RWPE1 (cell line): ENCODE results near the gene GSG1L2.
A peak's percentile ranks its signal among the peaks of the same experiment; 100 is the strongest.

ENCODE experiments used
- CTCF ChIA-PET: fragments of 350-600 bp; sonication (Branson Sonifier 250); formaldehyde crosslinking; extraction: SDS; loops from one replicate; lab custom pipeline; 2021; lab: Yijun Ruan, JAX
- POLR2A ChIA-PET: fragments of 400-600 bp; formaldehyde crosslinking; extraction: SDS; loops from one replicate; lab custom pipeline; 2020; ENCODE audit warnings: antibody characterized with exemption; ENCODE audit not compliant: low non-redundant PET; lab: Yijun Ruan, JAX
- DNase-seq: peaks from one replicate; pipeline ENCODE4 v3.0.0; 2012; ENCODE audit warnings: low spot score
- H3K27ac ChIP-seq: fragments of 450-650 bp; 2 replicates; pipeline ENCODE4 v1.5.1; 2017
- CTCF ChIP-seq: fragments of 450-650 bp; conservative IDR thresholded peaks from 2 replicates; pipeline ENCODE4 v1.5.1; 2017; ENCODE audit warnings: low read depth, mild to moderate bottlenecking

The GSG1L2 gene

GRCh38 chr17:9818760-9819159 lies 3.1 kb downstream of the GSG1L2 start:
- DNase-seq: peak; percentile 29
- ChIA-PET POLR2A (no interaction called here), CTCF (no interaction called here)
- H3K27ac ChIP-seq: no peak overlapping the region
- TF ChIP-seq CTCF: no peak

GRCh38 chr17:9817086-9817485 lies 4.8 kb downstream of the GSG1L2 start:
- no peak overlapping the region for H3K27ac ChIP-seq
- ChIA-PET CTCF (interaction anchor here (0.8 to 0.9 kb wide), 2 partner anchors 87 to 303 kb away, joined by 3 to 5 read pairs; no protein-coding TSS in a partner anchor), POLR2A (no interaction called here)
- DNase-seq: peak; percentile 79
- TF ChIP-seq CTCF: no peak

- no peak overlapping the region for H3K27ac ChIP-seq
- no peak for DNase-seq
- no peak for TF ChIP-seq CTCF
- ChIA-PET CTCF (interaction anchor here (0.9 kb wide), 1 partner anchor 86 kb away, joined by 5 read pairs; no protein-coding TSS in a partner anchor), POLR2A (no interaction called here)
These were observed 5.4 kb downstream of the GSG1L2 start for GRCh38 chr17:9816472-9816871.

- no peak overlapping the region for H3K27ac ChIP-seq
- no peak for TF ChIP-seq CTCF
- no peak for DNase-seq
- ChIA-PET CTCF (interaction anchor here (0.6 kb wide), 1 partner anchor 63 kb away, joined by 4 read pairs; no protein-coding TSS in a partner anchor), POLR2A (no interaction called here)
These were observed 7.4 kb downstream of the GSG1L2 start for GRCh38 chr17:9814337-9814945.

GRCh38 chr17:9813166-9813565 lies 8.7 kb downstream of the GSG1L2 start:
- ChIA-PET POLR2A (no interaction called here), CTCF (no interaction called here)
- no peak overlapping the region for H3K27ac ChIP-seq
- DNase-seq: no peak
- no peak for TF ChIP-seq CTCF

GRCh38 chr17:9811537-9811936 lies 10.3 kb downstream of the GSG1L2 start:
- ChIA-PET POLR2A (no interaction called here), CTCF (no interaction called here)
- no peak for DNase-seq
- no peak overlapping the region for H3K27ac ChIP-seq
- no peak for TF ChIP-seq CTCF
